SW480 (cell line): ENCODE results near the gene ANKRD10.
"Not testable (repeated sequence)": the region's sequence is repeated elsewhere in the genome, so short reads cannot be mapped to it uniquely, and the experiment has no call there.

Experiments
- DNase-seq: peaks from one replicate; pipeline ENCODE4 v3.0.0-alpha.2; 2016; ENCODE audit warnings: low spot score

Gene ANKRD10

DNA sequence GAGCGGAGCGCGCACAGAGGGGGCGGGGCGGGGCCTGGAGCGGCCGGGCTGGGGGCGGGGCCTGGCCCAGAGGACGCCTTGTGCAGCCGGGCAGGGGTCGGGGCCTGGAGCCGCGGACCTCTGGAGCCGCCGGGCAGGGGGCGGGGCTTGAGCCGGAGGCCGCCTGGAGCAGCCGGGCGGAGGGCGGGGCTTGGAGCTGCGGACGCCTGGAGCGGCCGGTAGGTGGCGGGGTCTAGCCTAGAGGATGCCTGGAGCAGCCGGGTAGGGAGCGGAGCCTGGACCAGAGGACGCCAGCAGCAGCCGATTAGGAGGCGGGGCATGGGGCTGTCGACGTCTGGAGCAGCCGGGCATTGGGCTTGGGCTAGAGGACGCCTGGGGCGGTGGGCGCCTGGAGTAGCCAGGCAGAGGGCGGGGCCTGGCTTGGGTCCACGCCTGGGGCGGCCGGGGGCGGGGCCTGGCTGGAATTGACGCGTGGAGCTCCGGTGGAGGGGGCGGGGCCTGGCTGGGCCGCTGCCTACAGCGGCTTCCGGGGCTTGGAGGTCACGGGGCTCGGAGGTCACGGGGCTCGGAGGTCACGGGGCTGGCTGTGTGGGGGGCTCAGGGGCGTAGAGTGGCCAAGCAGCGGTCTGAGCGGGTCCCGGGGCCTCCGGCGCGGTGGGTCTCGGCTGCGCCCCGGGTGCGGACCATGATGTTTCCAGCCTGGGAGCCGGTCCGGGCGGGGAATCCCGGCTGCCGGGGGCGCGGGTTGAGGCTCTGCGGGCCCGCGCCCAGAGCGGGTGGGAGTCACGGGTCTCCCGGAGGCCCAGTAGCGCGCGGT lies at the start of gene ANKRD10:
ANKRD10 (minus strand) TSS at position 13 of the 817 bp plus-strand sequence. CDS start 135 bp downstream, outside the sequence.
- DNase-seq, result peak; percentile 99

DNA sequence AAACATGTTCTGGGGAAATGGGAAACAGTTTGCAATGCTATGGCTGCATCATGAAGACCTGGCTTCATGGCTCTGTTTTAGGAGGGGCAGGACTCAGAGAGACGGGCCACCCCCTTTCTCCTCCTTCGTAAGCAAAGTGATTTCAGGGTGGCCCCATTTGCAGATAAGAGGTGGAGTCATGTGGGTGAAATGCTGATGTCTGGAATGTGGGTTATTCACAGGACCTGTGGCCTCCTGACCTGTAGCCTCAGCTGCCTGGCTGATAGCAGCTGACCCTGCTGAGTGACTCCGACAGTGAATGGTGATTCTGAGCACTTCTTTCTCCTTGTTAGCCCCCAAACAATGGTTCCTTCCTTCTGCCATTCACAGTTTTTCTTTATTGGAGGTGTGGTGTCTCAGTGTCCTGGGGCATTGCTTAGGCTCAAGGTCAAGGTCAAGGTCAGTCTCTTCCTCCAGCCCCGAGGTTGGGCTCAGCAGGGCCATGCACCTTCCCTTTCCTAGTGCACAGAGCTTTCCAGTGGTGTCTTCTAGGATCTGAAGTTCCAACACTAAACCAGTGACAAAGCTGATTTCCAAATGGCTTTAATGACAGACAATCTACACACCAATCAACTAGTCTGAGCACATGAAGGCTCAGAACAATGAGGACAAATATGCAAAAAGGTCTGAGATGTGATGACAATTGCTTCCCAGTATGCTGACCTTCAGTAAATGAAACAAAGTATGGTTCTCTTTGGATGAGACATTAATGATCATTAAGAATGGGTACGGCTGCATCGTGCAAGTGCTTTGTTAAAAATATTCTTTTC lies 49.6 kb upstream of the ANKRD10 start:
- peak; percentile 78 for DNase-seq

DNA sequence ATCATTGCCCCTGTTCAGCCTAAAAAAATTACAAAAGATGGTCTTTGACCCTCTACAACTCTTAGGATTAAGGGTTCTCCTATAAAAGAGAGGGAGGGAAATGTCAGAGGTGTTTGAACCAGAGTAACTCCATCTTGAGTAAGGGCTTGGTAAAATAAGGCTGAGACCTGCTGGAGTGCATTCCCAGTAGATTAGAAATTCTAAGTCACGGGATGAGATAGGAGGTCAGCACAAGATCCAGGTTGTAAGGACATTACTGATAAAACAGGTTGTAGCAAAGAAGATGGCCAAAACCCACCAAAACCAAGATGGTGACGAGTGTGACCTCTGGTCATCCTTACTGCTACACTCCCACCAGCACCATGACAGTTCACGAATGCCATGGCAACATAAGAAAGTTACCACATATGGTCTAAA lies 48.7 kb upstream of the ANKRD10 start:
- no peak for DNase-seq

DNA sequence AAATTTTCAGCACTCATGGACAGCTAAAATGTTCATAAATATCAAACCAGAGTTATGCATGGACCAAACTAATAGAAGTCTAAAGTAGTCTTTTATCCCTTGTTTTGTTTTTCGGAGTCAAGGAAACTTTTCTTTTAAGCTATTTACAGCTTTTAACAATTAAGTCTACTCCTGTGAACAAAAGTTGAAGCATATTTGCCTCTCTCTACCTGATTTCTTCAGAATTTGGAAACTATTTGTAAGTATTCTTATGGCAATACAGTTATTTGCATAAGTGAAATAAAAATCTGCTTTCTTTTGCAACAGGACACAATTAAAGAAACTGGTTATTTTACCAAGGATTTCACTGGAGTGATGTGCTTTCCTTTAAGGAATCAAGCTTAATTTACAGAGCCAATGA lies 47.1 kb upstream of the ANKRD10 start:
- DNase-seq, result no peak

DNA sequence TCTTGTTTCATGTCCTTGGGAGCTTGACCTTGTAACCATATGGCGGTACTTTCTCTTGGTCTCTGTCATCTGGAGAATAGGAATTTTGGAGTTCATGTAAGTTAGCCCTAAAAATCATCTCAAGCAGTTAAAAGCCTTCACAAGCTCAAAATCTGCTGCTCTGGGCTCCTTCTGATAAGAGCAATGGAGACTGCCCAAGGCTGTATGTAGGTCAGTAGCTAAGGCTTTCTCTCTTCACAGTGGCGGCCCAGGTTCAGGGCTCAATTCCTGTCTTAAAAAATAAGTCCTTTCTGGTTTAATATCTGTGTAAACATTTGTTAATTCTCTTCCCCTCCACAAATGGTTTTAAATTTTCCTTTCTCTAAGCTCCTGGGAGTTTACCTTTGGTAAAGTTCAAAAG lies 45.3 kb upstream of the ANKRD10 start:
- no peak for DNase-seq

GRCh38 chr13:110957931-110958330 lies 43.1 kb upstream of the ANKRD10 start:
- DNase-seq, result no peak

GRCh38 chr13:110957181-110957884 lies 42.5 kb upstream of the ANKRD10 start:
- peak; percentile 22 for DNase-seq

DNA sequence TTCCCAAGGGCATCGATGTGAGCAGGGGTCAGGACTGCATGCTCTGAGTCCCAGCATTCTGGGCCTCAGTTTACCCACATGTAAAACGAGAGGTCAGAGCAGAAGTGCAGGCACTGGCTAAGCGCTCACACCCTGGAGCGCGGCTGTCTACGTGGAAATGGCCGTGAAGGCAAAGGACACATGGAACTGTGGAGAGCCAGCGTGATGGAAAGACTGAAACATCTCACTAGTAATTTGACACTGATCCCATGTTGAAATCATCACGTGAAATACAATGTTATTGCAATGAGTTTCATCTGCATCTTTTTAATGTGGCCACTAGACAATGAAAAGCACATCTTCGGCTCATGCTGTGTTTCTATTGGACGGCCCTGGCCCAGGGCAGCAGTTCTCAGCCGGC lies 41.3 kb upstream of the ANKRD10 start:
- not testable (repeated sequence) for DNase-seq

- DNase-seq, result not testable (repeated sequence)
Observed at GRCh38 chr13:110955608-110956007, 40.7 kb upstream of the ANKRD10 start.

- peak; percentile 87 for DNase-seq
Observed at GRCh38 chr13:110955072-110955503, 40.2 kb upstream of the ANKRD10 start.

GRCh38 chr13:110954533-110954920 lies 39.7 kb upstream of the ANKRD10 start:
- not testable (repeated sequence) for DNase-seq

- DNase-seq, result no peak
Observed at GRCh38 chr13:110953833-110954532, 39.1 kb upstream of the ANKRD10 start.

DNA sequence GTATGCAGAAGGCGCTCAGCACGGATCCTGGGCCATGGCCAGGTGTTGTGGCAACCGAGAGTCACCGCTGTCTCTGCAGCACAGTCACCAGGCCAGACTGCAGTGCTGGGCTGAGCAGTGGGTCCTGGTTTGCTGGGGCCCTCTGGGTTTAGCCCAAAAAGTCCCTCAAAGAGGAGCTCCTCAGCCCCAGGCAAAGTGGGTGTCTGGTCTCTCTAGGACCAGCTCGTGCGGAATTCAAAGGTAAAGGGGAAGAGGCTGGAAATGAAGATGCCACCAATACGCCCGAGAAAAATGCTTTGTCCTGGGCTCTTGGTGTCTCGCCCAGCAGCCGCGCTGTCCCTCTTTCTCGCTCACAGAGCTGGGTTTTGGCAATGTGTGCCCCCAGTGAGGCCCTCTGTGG lies 38.5 kb upstream of the ANKRD10 start:
- no peak for DNase-seq

- not testable (repeated sequence) for DNase-seq
Observed at GRCh38 chr13:110952135-110952534, 37.3 kb upstream of the ANKRD10 start.

DNA sequence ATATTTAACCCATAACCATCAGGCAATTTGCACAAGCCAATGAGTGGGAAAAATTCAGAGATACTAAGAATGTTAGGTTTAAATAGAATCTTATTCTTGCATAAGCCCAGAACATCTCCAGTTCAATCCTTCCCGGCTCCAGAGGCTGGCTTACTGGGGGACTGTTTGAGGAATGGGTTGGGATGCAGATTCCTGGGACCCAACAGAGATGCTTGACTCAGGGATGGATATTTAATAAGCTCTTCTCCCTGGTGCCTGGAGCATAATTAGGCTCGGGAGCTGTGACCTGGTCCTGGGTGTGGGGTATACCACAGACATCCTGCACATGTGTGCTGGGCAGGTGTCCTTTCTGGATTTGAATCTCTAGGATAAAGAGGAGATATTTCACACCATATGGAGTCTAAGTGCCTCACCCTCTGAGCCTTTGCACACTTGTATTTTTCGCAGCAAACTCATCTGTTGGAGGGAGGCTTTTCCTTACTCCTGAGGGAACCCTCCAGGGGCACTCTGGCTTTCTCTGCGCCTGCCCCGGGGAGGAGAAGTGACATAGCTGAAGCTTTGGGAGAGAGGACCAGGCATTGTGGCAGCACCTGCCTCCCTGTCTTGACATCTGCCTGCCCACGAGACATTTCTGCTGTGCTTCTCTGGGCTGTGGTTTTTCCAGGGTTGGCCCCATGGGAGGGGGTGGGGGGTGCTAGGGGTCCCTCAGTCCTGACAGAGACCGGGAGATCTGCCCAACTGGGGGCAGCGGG lies 36.1 kb upstream of the ANKRD10 start:
- no peak for DNase-seq

DNA sequence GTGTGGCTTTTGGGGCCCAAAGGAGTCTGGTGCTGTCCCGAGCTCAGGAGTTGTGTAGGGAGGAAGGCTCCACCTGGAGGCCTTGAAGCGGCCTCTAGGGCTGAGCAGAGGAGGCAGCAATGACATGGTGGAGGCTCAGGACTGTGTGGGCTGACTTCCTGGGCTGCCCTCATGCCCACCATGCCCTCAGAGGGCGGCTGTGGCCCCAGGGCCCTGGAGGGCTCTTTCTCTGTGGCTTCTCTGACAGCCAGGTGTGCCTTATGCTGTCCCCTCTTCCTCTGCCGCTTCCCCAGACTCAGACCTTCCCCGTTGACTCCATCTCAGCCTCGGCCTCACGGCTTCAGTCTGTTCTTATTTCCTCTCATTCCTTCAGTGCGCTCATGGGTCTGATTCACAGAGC lies 35.5 kb upstream of the ANKRD10 start:
- no peak for DNase-seq

GRCh38 chr13:110949628-110950027 lies 34.8 kb upstream of the ANKRD10 start:
- no peak for DNase-seq

DNA sequence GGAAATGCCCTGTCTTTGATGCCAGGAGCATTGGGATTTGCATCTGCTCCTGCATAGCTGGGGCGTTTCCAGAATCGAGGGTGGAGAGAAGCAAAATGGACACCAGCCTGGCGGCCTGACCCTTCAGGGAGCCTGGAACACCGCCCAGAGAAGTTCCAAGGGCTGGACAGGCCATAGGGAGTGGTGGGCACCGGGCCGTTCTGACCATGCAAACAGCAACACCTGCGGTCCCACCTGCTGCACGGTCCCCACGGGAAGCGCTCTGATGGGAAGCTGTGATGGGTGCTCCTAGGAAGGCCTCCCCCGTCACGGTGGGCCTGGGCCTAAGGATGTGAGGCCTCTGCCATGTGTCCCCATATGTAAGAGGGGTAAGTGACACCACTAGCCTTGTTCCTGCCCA lies 34.2 kb upstream of the ANKRD10 start:
- DNase-seq, result no peak

DNA sequence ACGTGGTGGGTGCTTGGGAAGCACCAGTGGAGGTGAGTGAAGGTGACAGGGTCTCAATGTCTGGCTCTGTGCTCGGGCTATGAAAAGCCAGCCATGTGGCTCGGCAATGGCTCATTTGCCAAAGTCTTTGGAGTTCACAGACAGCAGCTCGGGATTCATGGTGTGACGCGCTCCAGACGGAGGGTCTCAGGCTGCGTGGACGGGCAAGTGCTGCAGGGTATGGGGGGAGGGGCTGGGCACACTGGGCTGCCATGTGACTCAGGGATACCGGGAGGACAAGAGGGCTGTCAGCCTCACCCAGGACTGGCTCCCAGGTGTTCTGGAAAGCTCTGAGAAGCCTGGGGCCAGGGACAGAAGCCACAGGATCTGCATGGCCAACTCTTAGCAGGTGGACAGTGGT lies 32.5 kb upstream of the ANKRD10 start:
- DNase-seq, result not testable (repeated sequence)

DNA sequence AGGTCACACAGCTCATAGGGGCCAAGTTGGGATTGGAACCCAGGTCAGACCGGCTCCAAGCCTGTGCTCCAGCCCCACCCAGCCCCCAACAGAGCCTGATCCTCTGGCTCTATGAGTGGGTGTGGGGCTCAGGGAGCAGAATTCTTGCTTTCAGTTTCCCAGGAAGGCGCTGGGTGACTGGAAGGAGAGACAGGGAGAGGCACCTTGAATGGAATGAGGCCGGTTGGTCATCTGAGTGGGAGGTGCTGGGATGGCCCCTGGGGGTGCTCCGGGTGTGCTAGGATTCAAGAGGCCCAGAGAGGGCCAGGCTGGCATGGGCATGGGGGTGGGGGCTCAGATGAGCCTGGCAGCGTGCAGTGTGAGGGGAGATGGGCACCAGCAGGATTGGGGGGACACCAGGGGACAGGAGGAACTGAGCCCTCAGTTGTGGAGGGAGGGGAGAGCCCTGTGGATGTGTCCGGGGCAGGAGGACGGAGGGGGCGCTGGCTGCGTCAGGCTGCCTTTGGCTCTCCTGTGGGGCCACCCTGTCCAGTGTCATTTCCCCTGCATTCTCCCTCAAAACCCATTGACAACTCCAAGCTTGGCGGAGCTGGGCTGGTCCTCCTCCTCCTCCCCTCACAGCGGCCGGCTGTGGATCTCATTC lies 31.2 kb upstream of the ANKRD10 start:
- DNase-seq, result no peak
